Aorta (tissue), 5 donors: Measurements from ENCODE around the gene KRT6C. TPM values are rescaled to one million over a fixed set of nuclear protein-coding genes. Genes with fewer than 3 reads are reported as not detected.
"Not testable (repeated sequence)": the region's sequence is repeated elsewhere in the genome, so short reads cannot be mapped to it uniquely, and the experiment has no call there.

Source experiments
- ATAC-seq: fragments of 200-7000 bp; cut with Tn5 transposase; one replicate; pipeline ENCODE4 v1.9.1; 2022; ENCODE audit warnings: moderate library complexity; ENCODE audit not compliant: low FRiP score
- DNase-seq, 2 donors: peaks; one replicate each; pipeline ENCODE4 v3.0.0-alpha.2; 2020
- H3K27ac ChIP-seq, 2 donors: one replicate each; pipeline ENCODE4 v1.5.1; 2013; ENCODE audit warnings: low read length in 2 of 2, mild to moderate bottlenecking in 2 of 2, moderate library complexity in 2 of 2, control low read depth in 1 of 2, inconsistent platforms in 1 of 2, low read depth in 1 of 2
- H3K27me3 ChIP-seq, 2 donors: one replicate each; pipeline ENCODE4 v1.6.1; 2013; ENCODE audit warnings: control low read depth in 1 of 2, low read length in 1 of 2, mild to moderate bottlenecking in 1 of 2, moderate library complexity in 1 of 2; ENCODE audit not compliant: insufficient read depth in 2 of 2, control insufficient read depth in 1 of 2
- H3K36me3 ChIP-seq, 2 donors: one replicate each; pipeline ENCODE4 v1.6.1; 2013; ENCODE audit warnings: control low read depth in 1 of 2, low read length in 1 of 2, mild to moderate bottlenecking in 1 of 2; ENCODE audit not compliant: insufficient read depth in 2 of 2, control insufficient read depth in 1 of 2
- H3K4me1 ChIP-seq, 2 donors: one replicate each; pipeline ENCODE4 v1.6.1; 2013; ENCODE audit warnings: low read length in 2 of 2, control low read depth in 1 of 2, mild to moderate bottlenecking in 1 of 2, moderate library complexity in 1 of 2; ENCODE audit not compliant: insufficient read depth in 2 of 2, control insufficient read depth in 1 of 2
- H3K4me3 ChIP-seq, 2 donors: one replicate each; pipeline ENCODE4 v1.5.1; 2013; ENCODE audit warnings: low read length in 2 of 2, control low read depth in 1 of 2, mild to moderate bottlenecking in 1 of 2
- H3K9me3 ChIP-seq: one replicate; pipeline ENCODE4 v1.6.1; 2013; ENCODE audit warnings: mild to moderate bottlenecking, low read length; ENCODE audit not compliant: control insufficient read depth
- WGBS, 2 donors: extraction: QIAGEN DNeasy Blood & Tissue Kit; methylation state at CpG; one replicate each; pipeline ENCODE4 v1.1.7; 2013; 5-methylcytosine and 5-hydroxymethylcytosine counted together
- intact Hi-C, 2 donors: fragments of 100-400 bp; cut with DNase I; formaldehyde crosslinking; loops; one replicate each; pipeline versions ENCODE4 v1.14.2 to v1.15.0; 2022
- polyA plus RNA-seq, 2 donors: library from polyadenylated mRNA; stranded (reverse); fragments of 200-250 nt; gene quantifications; one replicate each; pipeline ENCODE4 v1.2.3, GENCODE V29; 2013
- total RNA-seq, 2 donors: library from RNA; stranded (reverse); fragmentation: NEBNext Ultra II Directional; extraction: Animal tissue kit (Norgen Biotek cat#: 25700); gene quantifications; one replicate each; pipeline ENCODE4 v1.2.1, GENCODE V29; 2021
- donor health status: healthy with polysubstance abuse.
- donor health status: Bipolar disorder and iron deficiency.
- donor health status: DM: no; HTN: no; CAD: no.
- donor health status: DM: no; HTN: no; CAD: no.
- donor health status: DM: yes; HTN: yes; CAD: no.

The KRT6C gene
- total and polyA plus RNA-seq, 4 donors, result 0.08 to 0.25 TPM; not detected in 2

- intact Hi-C loops, result no loop called here
- no peak for ATAC-seq
- H3K4me1 ChIP-seq, result no peaks in the 10 kb centered on the region
- H3K27me3 ChIP-seq, result no peaks in the 10 kb centered on the region
- H3K36me3 ChIP-seq, result no peaks in the 10 kb centered on the region
- DNase-seq, result no peak
- no peak overlapping the region for H3K27ac ChIP-seq
- no peak overlapping the region for H3K4me3 ChIP-seq
- no peaks in the 10 kb centered on the region for H3K9me3 ChIP-seq
- WGBS, 2 donors, result 41 to 42% methylated on average over 4 of the region's 4 CpGs
Observed at GRCh38 chr12:52494518-52494917, 20.9 kb upstream of the KRT6C start.

- intact Hi-C loops, result no loop called here
- Histone ChIP-seq H3K27ac (no peak overlapping the region), H3K4me1 (no peaks in the 10 kb centered on the region), H3K4me3 (no peak overlapping the region), H3K27me3 (no peaks in the 10 kb centered on the region), H3K36me3 (no peaks in the 10 kb centered on the region), H3K9me3 (no peaks in the 10 kb centered on the region)
- ATAC-seq (no peak), DNase-seq (no peak)
- WGBS, 2 donors, result 81 to 88% methylated on average over 1 of the region's 1 CpG
Observed at GRCh38 chr12:52494100-52494499, 20.5 kb upstream of the KRT6C start.

GRCh38 chr12:52493172-52493571 is 19.6 kb upstream of the KRT6C start, which contains the start of gene KRT6A:
KRT6A (minus strand) TSS chr12:52493257; CDS start chr12:52493188, 69 bp downstream.
- no peak for ATAC-seq
- no peak for DNase-seq

GRCh38 chr12:52492405-52492804 is 18.8 kb upstream of the KRT6C start:
- DNase-seq, H3K27me3 ChIP-seq, H3K36me3 ChIP-seq, H3K4me1 ChIP-seq, ATAC-seq, H3K4me3 ChIP-seq, intact Hi-C loops, H3K27ac ChIP-seq, H3K9me3 ChIP-seq: not testable (repeated sequence)
- 90 to 93% methylated on average over 1 to 6 of the region's 6 CpGs for WGBS, 2 donors

More at GRCh38 chr12:52493172-52493571, 19.6 kb upstream of the KRT6C start, which contains the start of gene KRT6A:
- H3K4me3 ChIP-seq, result no peak within 1 kb of the TSS
- H3K4me1 ChIP-seq, result no peaks in the 10 kb centered on the region
- WGBS, 2 donors, result 85 to 90% methylated on average over 2 of the region's 2 CpGs
- intact Hi-C loops, result no loop called here
- H3K27ac ChIP-seq, result no peak within 1 kb of the TSS
- H3K9me3 ChIP-seq, result no peaks in the 10 kb centered on the region
- H3K36me3 ChIP-seq, result no peaks in the 10 kb centered on the region
- H3K27me3 ChIP-seq, result no peaks in the 10 kb centered on the region

- WGBS, 2 donors, result 77 to 81% methylated on average over 8 of the region's 8 CpGs
- H3K4me3 ChIP-seq, H3K27me3 ChIP-seq, DNase-seq, H3K27ac ChIP-seq, H3K4me1 ChIP-seq, intact Hi-C loops, H3K9me3 ChIP-seq, ATAC-seq, H3K36me3 ChIP-seq: not testable (repeated sequence)
Observed at GRCh38 chr12:52491495-52491894, 17.9 kb upstream of the KRT6C start.

GRCh38 chr12:52488736-52489135 is 15.1 kb upstream of the KRT6C start:
- intact Hi-C loops, result no loop called here
- DNase-seq (no peak), ATAC-seq (no peak)
- Histone ChIP-seq H3K4me3 (no peak overlapping the region), H3K4me1 (no peaks in the 10 kb centered on the region), H3K27me3 (no peaks in the 10 kb centered on the region), H3K9me3 (no peaks in the 10 kb centered on the region), H3K36me3 (no peaks in the 10 kb centered on the region), H3K27ac (no peak overlapping the region)

- intact Hi-C loops, result not testable (repeated sequence)
- WGBS, 2 donors, result 84 to 85% methylated on average over 12 to 15 of the region's 15 CpGs
Observed at GRCh38 chr12:52487744-52488443, 14.3 kb upstream of the KRT6C start.

GRCh38 chr12:52487211-52487610 is 13.6 kb upstream of the KRT6C start:
- intact Hi-C loops, result no loop called here
- no peaks in the 10 kb centered on the region for H3K36me3 ChIP-seq
- no peak for ATAC-seq
- no peak for DNase-seq
- no peaks in the 10 kb centered on the region for H3K27me3 ChIP-seq
- no peak overlapping the region for H3K4me3 ChIP-seq
- H3K4me1 ChIP-seq, result no peaks in the 10 kb centered on the region
- no peaks in the 10 kb centered on the region for H3K9me3 ChIP-seq
- 0 to 52% methylated on average over 1 of the region's 1 CpG for WGBS, 2 donors
- no peak overlapping the region for H3K27ac ChIP-seq

More at GRCh38 chr12:52487744-52488443, 14.3 kb upstream of the KRT6C start:
- H3K9me3 ChIP-seq, H3K4me1 ChIP-seq, H3K27me3 ChIP-seq, H3K4me3 ChIP-seq, ATAC-seq, H3K36me3 ChIP-seq, DNase-seq, H3K27ac ChIP-seq: not testable (repeated sequence)
